Measurements from ENCODE around the gene SH2B3.

The SH2B3 gene

GRCh38 chr12:111405859-111406473 lies at the start of gene SH2B3:
Gene SH2B3 (plus strand): TSS chr12:111405923. CDS start chr12:111418146, 12,223 bp downstream.
- no peak for TF ChIP-seq CTCF (IDR thresholded peaks at IDR 0.05; ENCODE audit: control insufficient read depth, extremely low read depth, insufficient read depth)
- DNase-seq (ENCODE audit: low read depth) = no peak
- peak within 1 kb of the TSS; percentile 77 for H3K4me3 ChIP-seq (ENCODE audit: low read depth, low read length)

GRCh38 chr12:111359231-111359913 lies 46.4 kb upstream of the SH2B3 start:
- no peak for DNase-seq (ENCODE audit: low read depth)
- H3K4me3 ChIP-seq (ENCODE audit: low read depth, low read length) = no peak overlapping the region
- no peak for TF ChIP-seq CTCF (IDR thresholded peaks at IDR 0.05; ENCODE audit: control insufficient read depth, extremely low read depth, insufficient read depth)

GRCh38 chr12:111359914-111360276 lies 45.8 kb upstream of the SH2B3 start:
- no peak for DNase-seq (ENCODE audit: low read depth)
- no peak overlapping the region for H3K4me3 ChIP-seq (ENCODE audit: low read depth, low read length)
- TF ChIP-seq CTCF (IDR thresholded peaks at IDR 0.05; ENCODE audit: control insufficient read depth, extremely low read depth, insufficient read depth) = no peak

GRCh38 chr12:111360325-111360930 lies 45.3 kb upstream of the SH2B3 start:
- no peak for DNase-seq (ENCODE audit: low read depth)
- no peak for TF ChIP-seq CTCF (IDR thresholded peaks at IDR 0.05; ENCODE audit: control insufficient read depth, extremely low read depth, insufficient read depth)
- H3K4me3 ChIP-seq (ENCODE audit: low read depth, low read length) = no peak overlapping the region

- no peak overlapping the region for H3K4me3 ChIP-seq (ENCODE audit: low read depth, low read length)
- TF ChIP-seq CTCF (IDR thresholded peaks at IDR 0.05; ENCODE audit: control insufficient read depth, extremely low read depth, insufficient read depth) = no peak
- no peak for DNase-seq (ENCODE audit: low read depth)
Measured at GRCh38 chr12:111361073-111361716, 44.5 kb upstream of the SH2B3 start.

- no peak overlapping the region for H3K4me3 ChIP-seq (ENCODE audit: low read depth, low read length)
- no peak for DNase-seq (ENCODE audit: low read depth)
- no peak for TF ChIP-seq CTCF (IDR thresholded peaks at IDR 0.05; ENCODE audit: control insufficient read depth, extremely low read depth, insufficient read depth)
Measured at GRCh38 chr12:111361717-111362576, 43.8 kb upstream of the SH2B3 start.

Data from LNCaP clone FGC (cell line).